Activated T-cell treated with anti-CD3 and anti-CD28 coated beads for 1 hour (primary cell): ENCODE data around the gene CA14.
A peak's percentile ranks its signal among the peaks of the same experiment; 100 is the strongest.
"Not testable (repeated sequence)": the region's sequence is repeated elsewhere in the genome, so short reads cannot be mapped to it uniquely, and the experiment has no call there.

Experiments used
- DNase-seq: peaks from one replicate; pipeline ENCODE4 v3.0.0-alpha.2; 2020; ENCODE audit warnings: low read depth

Gene CA14

GRCh38 chr1:150280138-150280707 lies 22.6 kb downstream of the CA14 start:
- DNase-seq = no peak

- peak; percentile 34 for DNase-seq
Measured at GRCh38 chr1:150281221-150281757, 23.7 kb downstream of the CA14 start.

- DNase-seq = peak; percentile 57
Measured at GRCh38 chr1:150281758-150282557, 24.4 kb downstream of the CA14 start, which contains the start of gene CIART. Gene CIART, plus strand, starts transcription at chr1:150282554. Its CDS starts 714 bp downstream, at chr1:150283268.

GRCh38 chr1:150282558-150282958 lies 25.0 kb downstream of the CA14 start:
- DNase-seq = no peak

- DNase-seq = no peak
Measured at GRCh38 chr1:150283260-150283659, 25.7 kb downstream of the CA14 start.

GRCh38 chr1:150288382-150288781 lies 30.8 kb downstream of the CA14 start:
- no peak for DNase-seq

GRCh38 chr1:150288822-150289221 lies 31.2 kb downstream of the CA14 start:
- DNase-seq = no peak

DNA sequence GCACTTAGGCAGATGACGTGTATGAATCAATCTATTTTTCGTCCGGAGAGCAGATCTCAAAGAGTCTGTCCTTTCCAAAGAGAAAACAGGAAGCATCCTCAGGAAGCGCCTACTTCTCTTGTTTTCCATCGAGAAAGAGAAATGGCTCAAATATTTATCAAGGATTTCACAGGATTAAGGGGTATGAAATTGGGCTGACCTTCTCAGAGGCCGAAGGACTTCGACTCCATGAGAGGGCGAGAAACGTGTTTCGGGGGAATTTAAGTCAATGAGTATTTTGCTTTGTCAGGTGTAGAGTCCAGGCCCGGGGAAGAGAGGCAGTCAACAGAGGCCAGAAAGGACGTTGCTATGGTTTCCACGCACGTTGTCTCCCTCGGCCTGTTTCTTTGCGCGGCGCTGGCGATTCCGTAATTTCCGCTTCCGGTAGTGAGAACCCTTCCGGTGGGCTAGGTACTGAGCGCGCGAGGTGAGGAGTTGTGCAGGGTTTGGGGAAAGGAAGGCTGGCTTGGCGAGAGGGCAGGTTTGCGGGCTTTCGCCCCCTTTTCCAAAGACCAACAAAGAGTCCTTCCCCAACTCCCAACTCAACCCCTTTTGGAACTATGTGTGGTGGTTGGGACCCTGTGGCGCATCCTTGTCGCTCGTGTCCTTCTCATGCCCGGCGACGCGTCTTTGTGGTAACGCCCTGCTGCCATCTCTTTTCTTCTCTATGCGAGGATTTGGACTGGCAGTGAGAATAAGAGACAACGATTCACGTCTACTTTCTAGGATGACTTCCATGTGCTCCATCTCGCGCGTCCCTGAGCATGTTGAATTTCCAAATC lies 36.1 kb downstream of the CA14 start, which contains the start of gene MRPS21:
MRPS21 (plus strand) TSS at position 429 of the 821 bp plus-strand sequence. CDS start 506 bp downstream, outside the sequence.
- DNase-seq = peak; percentile 75

DNA sequence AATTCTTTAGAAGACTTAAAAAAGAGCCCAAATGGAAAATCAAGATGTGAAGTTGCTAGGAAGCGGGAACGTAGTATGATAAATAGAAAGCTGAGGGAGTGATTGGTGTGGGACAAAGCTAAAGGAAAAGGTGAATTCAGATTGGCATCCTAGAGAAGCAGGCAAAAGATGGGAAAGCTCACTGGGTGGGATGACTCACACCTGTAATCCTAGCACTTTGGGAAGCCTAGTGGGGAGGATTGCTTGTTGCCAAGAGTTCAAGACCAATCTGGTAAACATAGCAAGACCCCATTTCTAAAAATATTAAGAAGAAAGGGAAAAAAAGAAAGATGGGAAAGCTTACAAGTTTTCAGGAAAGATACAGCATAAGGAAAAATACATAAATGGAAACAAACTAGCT lies 37.9 kb downstream of the CA14 start:
- no peak for DNase-seq

DNA sequence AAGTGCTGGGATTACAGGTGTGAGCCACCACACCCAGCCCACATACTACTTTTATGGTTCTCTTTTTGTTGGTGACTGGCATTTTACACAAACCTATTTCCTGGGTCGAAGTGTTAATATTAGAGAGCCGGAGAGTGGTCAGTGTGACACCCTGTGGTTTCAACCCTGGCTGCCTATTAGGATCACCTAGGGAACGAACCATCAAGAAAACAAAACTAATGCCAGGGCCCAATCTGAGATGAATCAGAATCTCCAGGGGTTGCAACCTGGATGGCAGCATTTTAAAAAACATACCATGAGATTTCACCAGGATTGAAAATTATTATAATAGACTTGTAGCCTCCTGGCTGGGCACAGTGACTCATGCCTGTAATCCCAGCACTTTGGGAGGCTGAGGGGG lies 42.1 kb downstream of the CA14 start:
- DNase-seq = no peak

- no peak for DNase-seq
Measured at GRCh38 chr1:150302338-150302737, 44.8 kb downstream of the CA14 start.

GRCh38 chr1:150302902-150303301 lies 45.3 kb downstream of the CA14 start:
- DNase-seq = no peak

- not testable (repeated sequence) for DNase-seq
Measured at GRCh38 chr1:150308585-150308984, 51.0 kb downstream of the CA14 start.

DNA sequence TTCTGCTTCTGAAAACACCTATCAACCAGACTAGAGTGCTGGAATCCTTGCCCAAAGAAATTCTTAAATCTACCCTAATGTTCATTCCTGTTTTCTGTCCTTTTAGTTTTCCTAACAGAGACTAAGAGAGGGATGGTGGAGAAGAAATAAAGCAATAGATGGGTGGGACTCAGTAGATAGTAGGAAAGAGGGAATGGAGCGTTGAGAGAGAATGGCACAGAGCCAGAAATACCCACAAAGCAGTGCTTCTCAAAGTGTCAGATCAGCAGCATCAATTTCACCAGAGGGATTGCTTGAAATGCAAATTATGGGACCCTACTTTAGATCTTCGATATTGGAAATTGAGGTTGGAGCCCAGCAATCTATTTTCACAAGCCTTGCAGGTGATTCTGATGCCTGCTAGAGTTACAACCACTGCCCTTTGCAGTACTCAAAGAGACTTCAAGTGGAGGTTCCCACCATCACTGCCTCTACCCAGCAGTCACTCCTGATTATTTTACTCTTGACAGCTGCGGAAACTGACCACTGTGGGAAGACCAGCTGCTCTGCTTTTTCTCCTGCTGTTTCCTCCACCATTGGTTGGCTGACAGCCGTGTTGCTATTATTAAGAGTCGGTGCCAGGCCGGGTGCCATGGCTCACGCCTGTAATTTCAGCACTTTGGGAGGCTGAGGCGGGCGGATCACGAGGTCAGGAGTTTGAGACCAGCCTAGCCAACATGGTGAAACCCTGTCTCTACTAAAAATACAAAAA lies 52.4 kb downstream of the CA14 start:
- no peak for DNase-seq

DNA sequence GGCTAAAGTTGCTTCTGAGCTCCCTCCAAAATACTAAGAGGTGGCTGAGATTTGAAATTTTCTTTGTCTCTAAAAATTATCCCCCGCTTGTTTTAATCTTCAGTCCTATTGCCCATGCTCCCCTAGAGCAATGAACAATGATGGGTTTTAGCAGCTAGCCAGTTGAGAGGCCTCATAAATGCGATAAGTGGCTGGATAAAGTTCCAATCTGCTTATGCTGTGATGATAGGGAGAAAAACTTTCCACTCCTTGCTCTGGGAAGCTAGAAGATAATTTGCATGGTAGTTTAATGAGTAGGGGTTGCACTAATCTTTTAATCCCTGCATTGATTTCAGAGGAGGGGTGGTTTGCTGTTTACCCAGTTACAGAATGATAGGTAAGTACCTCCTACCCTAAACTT lies 54.2 kb downstream of the CA14 start:
- no peak for DNase-seq
